Measurements from ENCODE around the gene ENTPD8.
"Not testable (repeated sequence)": the region's sequence is repeated elsewhere in the genome, so short reads cannot be mapped to it uniquely, and the experiment has no call there.

The ENTPD8 gene

GRCh38 chr9:137411645-137412380 is 29.3 kb downstream of the ENTPD8 start:
- DNase-seq (ENCODE audit: low spot score), result peak; percentile 40

GRCh38 chr9:137411260-137411644 is 29.9 kb downstream of the ENTPD8 start:
- no peak for DNase-seq (ENCODE audit: low spot score)

- DNase-seq (ENCODE audit: low spot score), result no peak
Observed at GRCh38 chr9:137410891-137411249, 30.3 kb downstream of the ENTPD8 start.

GRCh38 chr9:137410236-137410890 is 30.8 kb downstream of the ENTPD8 start:
- DNase-seq (ENCODE audit: low spot score), result not testable (repeated sequence)

GRCh38 chr9:137409515-137409914 is 31.6 kb downstream of the ENTPD8 start:
- no peak for DNase-seq (ENCODE audit: low spot score)

GRCh38 chr9:137408651-137409405 is 32.3 kb downstream of the ENTPD8 start:
- DNase-seq (ENCODE audit: low spot score), result no peak

GRCh38 chr9:137407590-137408300 is 33.4 kb downstream of the ENTPD8 start:
- no peak for DNase-seq (ENCODE audit: low spot score)

- peak; percentile 52 for DNase-seq (ENCODE audit: low spot score)
Observed at GRCh38 chr9:137406876-137407589, 34.1 kb downstream of the ENTPD8 start.

- no peak for DNase-seq (ENCODE audit: low spot score)
Observed at GRCh38 chr9:137406085-137406760, 34.9 kb downstream of the ENTPD8 start.

GRCh38 chr9:137405677-137406081 is 35.5 kb downstream of the ENTPD8 start:
- no peak for DNase-seq (ENCODE audit: low spot score)

GRCh38 chr9:137404961-137405567 is 36.1 kb downstream of the ENTPD8 start:
- no peak for DNase-seq (ENCODE audit: low spot score)

GRCh38 chr9:137403269-137403668 is 37.9 kb downstream of the ENTPD8 start:
- DNase-seq (ENCODE audit: low spot score), result no peak

- no peak for DNase-seq (ENCODE audit: low spot score)
Observed at GRCh38 chr9:137402746-137403145, 38.4 kb downstream of the ENTPD8 start.

- DNase-seq (ENCODE audit: low spot score), result no peak
Observed at GRCh38 chr9:137398561-137399468, 42.3 kb downstream of the ENTPD8 start.

GRCh38 chr9:137397675-137398423 is 43.3 kb downstream of the ENTPD8 start:
- DNase-seq (ENCODE audit: low spot score), result no peak

- DNase-seq (ENCODE audit: low spot score), result no peak
Observed at GRCh38 chr9:137396634-137397367, 44.4 kb downstream of the ENTPD8 start.

- DNase-seq (ENCODE audit: low spot score), result no peak
Observed at GRCh38 chr9:137396227-137396626, 44.9 kb downstream of the ENTPD8 start.

- DNase-seq (ENCODE audit: low spot score), result no peak
Observed at GRCh38 chr9:137395666-137396010, 45.5 kb downstream of the ENTPD8 start.

All from CD4-positive, alpha-beta T cell treated with Interleukin-15 for 4 hours (primary cell).